SH-SY5Y (cell line): ENCODE data around the gene POLQ.

Experiments
- GATA2 ChIP-seq: IDR thresholded peaks from 2 replicates; pipeline ENCODE4 v1.6.1; 2011; ENCODE audit warnings: mild to moderate bottlenecking, low read depth, low read length
- GATA3 ChIP-seq: IDR thresholded peaks from 2 replicates; pipeline ENCODE4 v1.6.1; 2011; ENCODE audit warnings: low read depth, mild to moderate bottlenecking, low read length, moderate library complexity

DNA sequence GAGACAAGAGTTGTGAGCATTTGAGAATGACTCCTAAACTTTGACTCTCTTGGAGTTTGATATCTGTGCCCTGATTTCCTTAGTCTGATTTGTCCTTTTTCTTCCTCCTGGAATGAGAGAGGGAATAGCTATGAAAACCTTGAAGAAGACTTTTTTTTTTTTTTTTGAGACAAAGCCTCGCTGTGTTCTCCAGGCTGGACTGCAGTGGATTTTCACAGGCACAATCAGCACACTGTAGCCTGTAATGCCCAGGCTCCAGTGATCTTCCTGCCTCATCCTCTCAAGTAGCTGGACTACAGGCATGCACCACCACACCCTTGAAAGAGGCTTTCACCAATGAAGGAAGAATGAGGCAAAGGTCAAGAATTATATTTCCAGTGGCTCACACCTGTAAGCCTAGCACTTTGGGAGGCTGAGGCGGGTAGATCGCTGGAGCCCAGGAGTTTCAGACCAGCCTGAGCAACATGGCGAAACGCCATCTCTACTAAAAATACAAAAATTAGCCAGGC lies 11.7 kb upstream of the POLQ start:
- TF ChIP-seq GATA3 (no peak), GATA2 (no peak)
